GM12874 (cell line): Measurements from ENCODE around the gene KLHL29.

Source experiments
- TF ChIP-seq, protein P1 (sequence below): IDR thresholded peaks from 2 replicates; pipeline ENCODE4 v1.5.1; 2011; ENCODE audit warnings: low read depth, mild to moderate bottlenecking, control low read depth, low read length, moderate library complexity; ENCODE audit not compliant: insufficient read depth

Gene KLHL29

DNA sequence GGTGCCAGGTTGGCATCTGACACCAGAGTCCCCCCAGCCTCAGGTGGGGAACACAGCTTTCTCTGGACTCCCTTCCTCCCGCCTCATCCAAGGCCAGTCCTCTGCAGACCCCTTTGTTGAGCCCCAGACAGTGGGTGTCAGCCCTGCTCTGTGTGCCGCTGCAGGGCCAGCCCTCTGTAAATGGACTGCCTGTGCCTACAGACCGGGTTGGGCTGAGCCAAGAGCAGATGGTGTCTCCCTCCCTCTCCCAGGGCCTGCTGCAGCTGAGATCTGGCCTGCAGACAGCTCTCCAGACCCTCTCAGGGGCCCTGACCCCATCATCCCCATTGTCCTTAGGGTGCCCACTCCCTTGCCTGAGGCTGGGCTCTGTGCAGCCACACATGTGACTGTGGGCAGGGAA is 160.8 kb downstream of the KLHL29 start:
- TF ChIP-seq, protein P1, sequence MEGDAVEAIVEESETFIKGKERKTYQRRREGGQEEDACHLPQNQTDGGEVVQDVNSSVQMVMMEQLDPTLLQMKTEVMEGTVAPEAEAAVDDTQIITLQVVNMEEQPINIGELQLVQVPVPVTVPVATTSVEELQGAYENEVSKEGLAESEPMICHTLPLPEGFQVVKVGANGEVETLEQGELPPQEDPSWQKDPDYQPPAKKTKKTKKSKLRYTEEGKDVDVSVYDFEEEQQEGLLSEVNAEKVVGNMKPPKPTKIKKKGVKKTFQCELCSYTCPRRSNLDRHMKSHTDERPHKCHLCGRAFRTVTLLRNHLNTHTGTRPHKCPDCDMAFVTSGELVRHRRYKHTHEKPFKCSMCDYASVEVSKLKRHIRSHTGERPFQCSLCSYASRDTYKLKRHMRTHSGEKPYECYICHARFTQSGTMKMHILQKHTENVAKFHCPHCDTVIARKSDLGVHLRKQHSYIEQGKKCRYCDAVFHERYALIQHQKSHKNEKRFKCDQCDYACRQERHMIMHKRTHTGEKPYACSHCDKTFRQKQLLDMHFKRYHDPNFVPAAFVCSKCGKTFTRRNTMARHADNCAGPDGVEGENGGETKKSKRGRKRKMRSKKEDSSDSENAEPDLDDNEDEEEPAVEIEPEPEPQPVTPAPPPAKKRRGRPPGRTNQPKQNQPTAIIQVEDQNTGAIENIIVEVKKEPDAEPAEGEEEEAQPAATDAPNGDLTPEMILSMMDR, result no peak

DNA sequence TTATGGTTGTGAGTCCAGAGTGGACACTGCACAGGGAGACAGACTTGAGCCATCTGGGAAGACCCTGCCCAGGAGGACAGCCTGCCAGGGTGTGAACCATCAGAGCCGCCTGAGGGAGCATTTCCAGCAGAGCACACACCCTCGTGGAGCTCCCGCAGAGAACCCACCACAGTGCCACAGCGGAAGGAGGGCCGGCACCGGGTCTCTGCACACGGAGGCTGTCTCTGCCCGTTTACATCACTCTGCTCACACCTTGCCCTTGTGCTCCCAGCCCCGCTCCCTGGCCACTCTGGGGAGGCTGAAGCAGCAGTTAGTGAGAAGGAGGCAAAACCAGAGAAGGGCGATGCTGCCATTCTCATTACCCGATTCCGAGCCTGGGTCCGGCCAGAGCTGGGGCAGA is 161.9 kb downstream of the KLHL29 start:
- TF ChIP-seq, protein P1, result no peak

DNA sequence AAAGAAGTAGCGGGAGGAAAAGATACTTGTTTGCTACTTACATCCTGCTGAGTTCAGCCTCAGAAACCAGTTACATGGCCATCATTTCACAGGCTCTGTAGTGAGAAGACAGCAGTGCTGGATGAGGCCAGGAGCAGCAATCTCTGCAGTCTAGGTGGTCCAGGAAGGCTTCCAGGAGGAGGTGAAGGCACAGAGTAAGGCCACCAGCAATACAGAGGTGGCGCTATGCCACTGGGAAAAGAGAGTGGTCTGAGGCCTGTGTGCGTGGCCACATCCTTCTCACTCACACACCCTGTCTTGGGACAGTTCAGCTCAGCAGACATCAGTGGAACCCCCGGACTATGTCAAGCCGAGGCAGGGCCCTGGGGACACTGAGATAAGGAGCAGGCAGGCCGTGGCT is 162.7 kb downstream of the KLHL29 start:
- TF ChIP-seq, protein P1, result no peak

DNA sequence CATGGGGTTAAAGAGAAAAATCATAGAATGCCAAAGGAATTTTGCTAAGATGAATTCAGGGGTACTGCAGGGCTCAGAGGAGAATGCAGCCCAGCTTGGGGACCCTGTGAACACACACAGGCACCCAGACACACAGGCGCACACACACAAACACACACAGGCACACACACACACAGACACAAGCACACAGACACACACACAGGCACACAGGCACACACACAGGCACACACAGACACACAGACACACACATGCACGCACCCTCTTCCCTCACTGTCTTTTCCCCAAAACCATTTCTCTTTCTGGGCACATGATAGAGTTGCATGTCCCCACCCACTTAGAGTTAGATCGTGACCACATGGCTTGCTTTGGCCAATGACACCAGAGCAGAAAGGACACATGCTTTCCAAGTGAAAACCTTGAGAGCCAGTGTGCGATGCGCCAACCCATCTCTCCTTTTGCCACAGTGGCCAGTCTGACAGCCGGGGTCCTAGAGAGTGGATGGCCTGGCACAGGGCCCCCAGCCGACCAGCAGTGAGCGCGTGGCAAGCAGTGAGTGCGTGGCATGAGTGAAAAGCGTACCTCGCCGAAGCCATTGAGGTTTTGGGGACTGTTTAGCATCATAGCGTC is 163.3 kb downstream of the KLHL29 start:
- TF ChIP-seq, protein P1, result no peak

DNA sequence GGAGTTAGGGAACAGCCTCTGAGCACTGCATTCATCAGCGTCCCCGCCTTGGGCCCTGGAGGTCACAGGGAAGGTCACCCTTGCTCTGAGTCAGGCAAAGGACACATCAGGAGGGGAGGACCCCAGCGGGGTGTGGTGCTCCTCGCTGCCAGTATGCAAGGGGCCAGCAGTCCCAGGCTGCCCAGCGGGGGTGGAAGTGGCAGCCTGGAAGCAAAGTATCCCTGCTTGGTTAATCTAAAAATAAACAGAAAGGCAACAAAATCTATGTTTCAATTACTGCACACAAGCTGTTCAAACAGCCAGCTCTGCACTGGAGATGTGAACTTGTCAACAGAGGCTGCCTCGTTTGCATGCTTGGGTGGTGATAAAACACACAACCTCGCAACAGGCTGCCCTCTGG is 164.1 kb downstream of the KLHL29 start:
- TF ChIP-seq, protein P1, result no peak

DNA sequence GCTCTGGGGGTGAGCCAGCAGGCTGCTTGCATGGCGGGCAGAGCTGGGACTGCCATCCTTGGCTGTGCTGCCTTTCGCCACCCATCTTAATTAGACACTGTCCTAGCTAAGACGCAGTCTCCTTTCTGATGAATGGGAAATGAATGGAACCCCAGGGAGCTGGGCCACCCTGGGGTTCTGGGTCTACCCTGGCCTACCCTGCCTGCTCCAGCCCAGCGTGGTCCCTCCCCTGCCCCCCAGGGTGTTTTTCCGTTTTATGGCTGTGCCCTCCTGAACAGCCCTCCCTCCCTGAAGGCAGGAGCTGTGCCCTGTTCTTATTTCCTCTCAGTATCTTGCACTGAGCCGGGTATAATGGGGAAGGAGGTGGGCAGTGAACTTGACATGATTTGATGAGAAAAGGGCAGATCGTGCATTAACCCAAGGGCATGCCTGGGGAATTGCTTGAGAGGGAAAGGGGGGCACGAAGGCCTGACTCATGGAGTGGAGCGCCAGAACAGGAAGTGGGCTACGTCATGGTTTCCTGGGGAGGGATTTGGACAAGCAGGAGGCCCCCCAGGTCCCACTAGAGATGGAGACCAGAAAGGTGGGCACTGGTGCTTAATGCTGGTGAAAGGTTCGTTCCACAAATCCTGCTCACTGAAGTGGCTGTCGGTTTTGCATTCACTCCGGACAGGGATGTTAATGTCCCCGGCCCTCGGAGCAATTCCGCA is 165.0 kb downstream of the KLHL29 start:
- TF ChIP-seq, protein P1, result no peak

DNA sequence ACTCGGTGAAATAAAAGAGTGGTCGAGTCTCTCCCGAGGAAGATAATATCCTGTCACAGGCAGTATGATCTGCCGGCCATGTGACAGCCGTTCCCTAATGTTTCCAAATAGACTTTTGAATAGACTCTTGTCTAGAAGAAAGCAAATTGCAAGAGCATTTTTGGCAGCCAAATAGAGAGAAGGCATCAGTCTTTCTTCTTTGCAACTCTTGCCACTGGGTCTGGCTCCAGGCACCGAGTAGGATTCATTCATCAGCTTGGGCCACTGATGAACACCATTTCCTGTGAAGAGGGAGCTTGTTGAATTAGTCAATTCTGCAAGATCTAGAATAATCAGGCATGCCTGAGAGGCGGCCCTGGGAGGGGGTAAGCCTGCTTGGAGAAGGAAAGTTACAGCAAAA is 165.6 kb downstream of the KLHL29 start:
- TF ChIP-seq, protein P1, result no peak
